Hepatocyte (in vitro differentiated cells): ENCODE data around the gene HAND2.

Experiments
- EZH2 ChIP-seq: fragments of 200-600 bp; sonication (generic); IDR thresholded peaks from 2 replicates; pipeline ENCODE4 v1.6.1; 2016; ENCODE audit warnings: antibody characterized with exemption, mild to moderate bottlenecking, borderline replicate concordance
- EZH2phosphoT487 ChIP-seq: fragments of 200-600 bp; sonication (generic); IDR thresholded peaks from one replicate; pipeline ENCODE4 v1.6.1; 2018; ENCODE audit warnings: antibody characterized with exemption, mild to moderate bottlenecking, low read depth, moderate library complexity; ENCODE audit not compliant: unreplicated experiment, severe bottlenecking
- TF ChIP-seq, protein P1 (sequence below): fragments of 200-600 bp; sonication (generic); IDR thresholded peaks from 2 replicates; pipeline ENCODE4 v1.5.1; 2016; ENCODE audit warnings: antibody characterized with exemption, mild to moderate bottlenecking; ENCODE audit not compliant: poor library complexity

DNA sequence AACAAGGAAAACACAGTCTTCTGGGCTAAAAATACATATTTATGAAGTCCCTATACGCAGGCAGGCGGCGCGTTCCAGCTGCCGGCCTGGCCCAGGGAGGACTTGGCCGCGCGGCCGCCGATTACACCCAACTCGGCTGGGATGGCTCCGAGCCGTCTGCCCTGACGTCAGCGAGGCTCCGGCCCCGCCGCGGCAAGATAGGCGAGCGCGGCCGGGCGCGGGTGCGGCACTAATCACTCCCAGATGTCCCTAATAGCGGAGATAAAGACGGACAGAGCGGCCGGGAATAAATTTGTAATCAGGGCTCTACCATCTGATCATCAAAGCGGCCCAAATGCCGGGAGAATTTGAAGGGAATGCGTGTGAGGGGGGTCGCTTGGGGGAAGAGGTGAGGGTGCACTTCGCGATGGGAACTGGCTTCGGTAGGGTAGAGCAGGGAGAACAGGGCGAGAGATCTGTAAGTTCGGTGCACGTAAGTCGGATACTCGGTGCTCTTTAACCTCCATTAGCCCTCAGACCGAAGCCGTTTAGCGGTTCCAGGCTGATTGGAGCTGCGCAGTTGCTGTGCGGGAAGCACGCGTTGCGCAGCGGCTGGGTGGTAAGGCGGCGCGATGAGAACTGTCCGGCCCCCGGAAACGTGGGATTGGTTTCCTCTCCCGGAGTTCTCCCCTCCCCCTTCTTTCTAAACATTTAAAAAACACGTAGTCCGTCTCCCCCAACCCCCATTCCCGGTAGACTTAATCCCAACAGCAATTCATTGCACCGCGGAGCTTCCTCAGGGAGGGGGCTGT, 7.7 kb downstream of the HAND2 start:
- TF ChIP-seq, protein P1, sequence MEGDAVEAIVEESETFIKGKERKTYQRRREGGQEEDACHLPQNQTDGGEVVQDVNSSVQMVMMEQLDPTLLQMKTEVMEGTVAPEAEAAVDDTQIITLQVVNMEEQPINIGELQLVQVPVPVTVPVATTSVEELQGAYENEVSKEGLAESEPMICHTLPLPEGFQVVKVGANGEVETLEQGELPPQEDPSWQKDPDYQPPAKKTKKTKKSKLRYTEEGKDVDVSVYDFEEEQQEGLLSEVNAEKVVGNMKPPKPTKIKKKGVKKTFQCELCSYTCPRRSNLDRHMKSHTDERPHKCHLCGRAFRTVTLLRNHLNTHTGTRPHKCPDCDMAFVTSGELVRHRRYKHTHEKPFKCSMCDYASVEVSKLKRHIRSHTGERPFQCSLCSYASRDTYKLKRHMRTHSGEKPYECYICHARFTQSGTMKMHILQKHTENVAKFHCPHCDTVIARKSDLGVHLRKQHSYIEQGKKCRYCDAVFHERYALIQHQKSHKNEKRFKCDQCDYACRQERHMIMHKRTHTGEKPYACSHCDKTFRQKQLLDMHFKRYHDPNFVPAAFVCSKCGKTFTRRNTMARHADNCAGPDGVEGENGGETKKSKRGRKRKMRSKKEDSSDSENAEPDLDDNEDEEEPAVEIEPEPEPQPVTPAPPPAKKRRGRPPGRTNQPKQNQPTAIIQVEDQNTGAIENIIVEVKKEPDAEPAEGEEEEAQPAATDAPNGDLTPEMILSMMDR = peak; percentile 21
- peak; percentile 5 for TF ChIP-seq EZH2phosphoT487
- peak; percentile 45 for TF ChIP-seq EZH2
